CD4-positive, CD25-positive, alpha-beta regulatory T cell (primary cell): Measurements from ENCODE around the gene CTNNA2. TPM values are rescaled to one million over a fixed set of nuclear protein-coding genes. Genes with fewer than 3 reads are reported as not detected.
A peak's percentile ranks its signal among the peaks of the same experiment; 100 is the strongest.

Experiments used
- ATAC-seq, 2 donors: fragments of 150-1000 bp; cut with Tn5 transposase; one replicate each; pipeline ENCODE4 v1.10.0; 2021; ENCODE audit warnings: low read depth in 2 of 2, moderate number of reproducible peaks in 2 of 2, moderate library complexity in 1 of 2
- DNase-seq, 3 donors: peaks; one replicate each; pipeline versions ENCODE4 v3.0.0 to v3.0.0-alpha.2; 2012 to 2022; ENCODE audit warnings: mixed read lengths in 1 of 3
- H3K27ac ChIP-seq: one replicate; pipeline ENCODE4 v1.7.0; 2013; ENCODE audit warnings: mild to moderate bottlenecking, low read length; ENCODE audit not compliant: insufficient read depth, poor library complexity, severe bottlenecking
- H3K27me3 ChIP-seq: one replicate; pipeline ENCODE4 v1.7.0; 2013; ENCODE audit warnings: low read length; ENCODE audit not compliant: control insufficient read depth, insufficient read depth
- H3K36me3 ChIP-seq: one replicate; pipeline ENCODE4 v1.7.0; 2013; ENCODE audit warnings: mild to moderate bottlenecking, low read length, moderate library complexity; ENCODE audit not compliant: control insufficient read depth, insufficient read depth
- H3K4me1 ChIP-seq: 2 replicates; pipeline ENCODE4 v1.7.0; 2013; ENCODE audit warnings: mild to moderate bottlenecking, low read length; ENCODE audit not compliant: insufficient read depth, control insufficient read depth, poor library complexity, severe bottlenecking
- H3K4me3 ChIP-seq: one replicate; pipeline ENCODE4 v1.7.0; 2013; ENCODE audit warnings: low read depth, mild to moderate bottlenecking, low read length, moderate library complexity
- H3K9me3 ChIP-seq, 2 experiments: 1 replicate in 1 of 2; 2 replicates in 1 of 2; pipeline ENCODE4 v1.7.0; 2013; ENCODE audit warnings: low read length in 2 of 2, mild to moderate bottlenecking in 1 of 2, moderate library complexity in 1 of 2; ENCODE audit not compliant: control insufficient read depth in 2 of 2
- H3K27ac Mint-ChIP-seq, 3 donors: one replicate each; pipeline ENCODE4 v1.8.0; 2020 to 2022; ENCODE audit warnings: mild to moderate bottlenecking in 3 of 3, mixed read lengths in 3 of 3, moderate library complexity in 2 of 3
- H3K27me3 Mint-ChIP-seq: one replicate; pipeline ENCODE4 v1.8.0; 2022; ENCODE audit warnings: mild to moderate bottlenecking, mixed read lengths
- H3K36me3 Mint-ChIP-seq: one replicate; pipeline ENCODE4 v1.8.0; 2020; ENCODE audit warnings: mixed read lengths
- H3K4me1 Mint-ChIP-seq, 4 donors: one replicate each; pipeline ENCODE4 v1.8.0; 2020 to 2022; ENCODE audit warnings: mixed read lengths in 4 of 4, mild to moderate bottlenecking in 1 of 4
- H3K4me3 Mint-ChIP-seq, 4 donors: one replicate each; pipeline ENCODE4 v1.8.0; 2020 to 2022; ENCODE audit warnings: mild to moderate bottlenecking in 4 of 4, mixed read lengths in 4 of 4, moderate library complexity in 3 of 4
- H3K9me3 Mint-ChIP-seq, 7 donors: one replicate each; pipeline ENCODE4 v1.8.0; 2020 to 2022; ENCODE audit warnings: mixed read lengths in 7 of 7, mild to moderate bottlenecking in 3 of 7, moderate library complexity in 2 of 7
- polyA plus RNA-seq, 4 donors: library from polyadenylated mRNA; unstranded; fragments of 300-500 nt; fragmentation: Illumina TruSeq; gene quantifications; one replicate each; pipeline ENCODE4 v1.2.3, GENCODE V29; 2021
- total RNA-seq: library from RNA; stranded (reverse); gene quantifications from one replicate; pipeline ENCODE4 v1.2.3, GENCODE V29; 2022

The CTNNA2 gene
- total and polyA plus RNA-seq, 5 donors from 2014 or later = not detected

- no peaks in the 10 kb centered on the region for H3K27me3 Mint-ChIP-seq
- H3K4me1 Mint-ChIP-seq = no peaks in the 10 kb centered on the region
- DNase-seq = no peak
- ATAC-seq = no peak
- Histone ChIP-seq H3K4me3 (no peak overlapping the region), H3K27ac (no peak overlapping the region), H3K9me3 (no peaks in the 10 kb centered on the region), H3K4me1 (no peaks in the 10 kb centered on the region), H3K36me3 (no peaks in the 10 kb centered on the region), H3K27me3 (no peaks in the 10 kb centered on the region)
- H3K36me3 Mint-ChIP-seq = no peaks in the 10 kb centered on the region
- H3K9me3 Mint-ChIP-seq = peaks cover 3 to 16% (median 5%) of the 10 kb centered on the region in 7 donors
- H3K27ac Mint-ChIP-seq = no peak overlapping the region
- H3K4me3 Mint-ChIP-seq = no peak overlapping the region
These were observed 495.7 kb downstream of the CTNNA2 start for GRCh38 chr2:80008596-80008995.

GRCh38 chr2:80009211-80009610, 496.4 kb downstream of the CTNNA2 start:
- Mint-ChIP-seq H3K36me3 (no peaks in the 10 kb centered on the region), H3K9me3 (peaks cover 3 to 13% (median 6%) of the 10 kb centered on the region in 7 donors), H3K27ac (no peak overlapping the region), H3K27me3 (no peaks in the 10 kb centered on the region), H3K4me3 (no peak overlapping the region), H3K4me1 (no peaks in the 10 kb centered on the region)
- Histone ChIP-seq H3K27ac (no peak overlapping the region), H3K9me3 (no peaks in the 10 kb centered on the region), H3K4me3 (no peak overlapping the region), H3K4me1 (no peaks in the 10 kb centered on the region), H3K36me3 (no peaks in the 10 kb centered on the region), H3K27me3 (no peaks in the 10 kb centered on the region)
- no peak for DNase-seq
- no peak for ATAC-seq

GRCh38 chr2:80012061-80012460, 499.2 kb downstream of the CTNNA2 start:
- H3K4me1 Mint-ChIP-seq = no peaks in the 10 kb centered on the region
- peaks cover 0 to 8% (median 5%) of the 10 kb centered on the region in 7 donors for H3K9me3 Mint-ChIP-seq
- no peaks in the 10 kb centered on the region for H3K36me3 Mint-ChIP-seq
- H3K4me3 Mint-ChIP-seq = no peak overlapping the region
- no peak overlapping the region for H3K4me3 ChIP-seq
- no peaks in the 10 kb centered on the region for H3K27me3 Mint-ChIP-seq
- H3K27ac ChIP-seq = no peak overlapping the region
- no peaks in the 10 kb centered on the region for H3K36me3 ChIP-seq
- ATAC-seq (no peak), DNase-seq (no peak)
- H3K27ac Mint-ChIP-seq = no peak overlapping the region
- H3K9me3 ChIP-seq = no peaks in the 10 kb centered on the region
- no peaks in the 10 kb centered on the region for H3K4me1 ChIP-seq
- H3K27me3 ChIP-seq = no peaks in the 10 kb centered on the region

GRCh38 chr2:80014637-80015036, 501.8 kb downstream of the CTNNA2 start:
- no peaks in the 10 kb centered on the region for H3K27me3 Mint-ChIP-seq
- no peak for DNase-seq
- H3K36me3 Mint-ChIP-seq = no peaks in the 10 kb centered on the region
- H3K4me3 Mint-ChIP-seq = no peak overlapping the region
- H3K27me3 ChIP-seq = no peaks in the 10 kb centered on the region
- no peak for ATAC-seq
- no peaks in the 10 kb centered on the region for H3K4me1 ChIP-seq
- H3K27ac ChIP-seq = no peak overlapping the region
- no peak overlapping the region for H3K27ac Mint-ChIP-seq
- H3K9me3 Mint-ChIP-seq = peaks cover 0 to 10% (median 5%) of the 10 kb centered on the region in 7 donors
- H3K9me3 ChIP-seq = no peaks in the 10 kb centered on the region
- H3K4me3 ChIP-seq = no peak overlapping the region
- H3K4me1 Mint-ChIP-seq = no peaks in the 10 kb centered on the region
- no peaks in the 10 kb centered on the region for H3K36me3 ChIP-seq

GRCh38 chr2:80016171-80016570, 503.3 kb downstream of the CTNNA2 start:
- Mint-ChIP-seq H3K4me3 (peak overlapping the region in 1 of 4 donors; percentile 65), H3K27me3 (no peaks in the 10 kb centered on the region), H3K4me1 (no peaks in the 10 kb centered on the region), H3K36me3 (no peaks in the 10 kb centered on the region), H3K9me3 (peaks cover 4 to 13% (median 5%) of the 10 kb centered on the region in 7 donors), H3K27ac (no peak overlapping the region)
- DNase-seq = no peak
- H3K4me1 ChIP-seq = no peaks in the 10 kb centered on the region
- H3K4me3 ChIP-seq = no peak overlapping the region
- H3K9me3 ChIP-seq = no peaks in the 10 kb centered on the region
- H3K27me3 ChIP-seq = no peaks in the 10 kb centered on the region
- ATAC-seq = no peak
- H3K36me3 ChIP-seq = no peaks in the 10 kb centered on the region
- H3K27ac ChIP-seq = no peak overlapping the region

GRCh38 chr2:80019571-80020460, 507.0 kb downstream of the CTNNA2 start:
- no peak overlapping the region for H3K27ac Mint-ChIP-seq
- ATAC-seq (no peak), DNase-seq (no peak)
- H3K36me3 Mint-ChIP-seq = no peaks in the 10 kb centered on the region
- no peak overlapping the region for H3K4me3 Mint-ChIP-seq
- Histone ChIP-seq H3K4me1 (no peaks in the 10 kb centered on the region), H3K9me3 (peaks cover 0 to 4% of the 10 kb centered on the region in 2 experiments), H3K36me3 (no peaks in the 10 kb centered on the region), H3K27ac (no peak overlapping the region), H3K27me3 (no peaks in the 10 kb centered on the region), H3K4me3 (no peak overlapping the region)
- H3K9me3 Mint-ChIP-seq = peaks cover 0 to 9% (median 5%) of the 10 kb centered on the region in 7 donors
- H3K4me1 Mint-ChIP-seq = no peaks in the 10 kb centered on the region
- no peaks in the 10 kb centered on the region for H3K27me3 Mint-ChIP-seq

- DNase-seq = no peak
- no peaks in the 10 kb centered on the region for H3K27me3 Mint-ChIP-seq
- Histone ChIP-seq H3K27ac (no peak overlapping the region), H3K27me3 (no peaks in the 10 kb centered on the region), H3K36me3 (no peaks in the 10 kb centered on the region), H3K9me3 (peaks cover 0 to 4% of the 10 kb centered on the region in 2 experiments), H3K4me1 (no peaks in the 10 kb centered on the region), H3K4me3 (no peak overlapping the region)
- ATAC-seq = no peak
- no peak overlapping the region for H3K27ac Mint-ChIP-seq
- no peaks in the 10 kb centered on the region for H3K4me1 Mint-ChIP-seq
- no peaks in the 10 kb centered on the region for H3K36me3 Mint-ChIP-seq
- no peak overlapping the region for H3K4me3 Mint-ChIP-seq
- peaks cover 6 to 16% (median 9%) of the 10 kb centered on the region in 7 donors for H3K9me3 Mint-ChIP-seq
These were observed 509.2 kb downstream of the CTNNA2 start for GRCh38 chr2:80022018-80022417.
